Suprapubic skin (tissue), 3 donors: ENCODE measurements around the gene CDH4.

Experiments
- CTCF ChIP-seq, 2 donors: fragments of 200-600 bp in 1 of 2; fragments of 450-650 bp in 1 of 2; sonication (generic) in 1 of 2; IDR thresholded peaks; one replicate each; pipeline ENCODE4 v1.5.1; 2016 to 2019; ENCODE audit warnings: antibody characterized with exemption in 2 of 2, mild to moderate bottlenecking in 1 of 2, moderate library complexity in 1 of 2
- POLR2AphosphoS5 ChIP-seq, 3 donors: sonication (generic); formaldehyde crosslinking; IDR thresholded peaks; one replicate each; pipeline ENCODE4 v1.6.1; 2017; ENCODE audit warnings: antibody characterized with exemption in 3 of 3

DNA sequence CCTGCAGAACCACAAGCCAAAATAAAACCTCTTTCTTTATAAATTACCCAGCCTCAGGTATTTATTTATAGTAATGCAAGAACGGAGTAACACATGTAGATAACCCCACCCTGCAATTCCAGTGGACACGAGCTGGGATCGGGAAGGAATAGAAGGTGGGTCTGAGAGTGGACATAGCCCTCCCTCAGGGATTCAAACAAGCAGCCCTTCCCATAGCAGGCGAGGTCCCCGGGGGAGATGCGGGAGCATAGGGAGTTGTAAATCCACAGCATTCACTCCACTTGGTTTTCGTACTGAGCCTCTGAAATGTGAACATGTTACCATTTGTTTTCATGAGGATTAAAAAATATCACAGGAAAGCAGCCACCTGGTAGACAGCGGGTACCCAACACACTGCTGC is 312.6 kb downstream of the CDH4 start:
- no peak for TF ChIP-seq CTCF (IDR thresholded peaks at IDR 0.05)
- no peak for TF ChIP-seq POLR2AphosphoS5 (IDR thresholded peaks at IDR 0.05)
